HepG2 (cell line): ENCODE results near the gene TARS3. TPM values are rescaled to one million over a fixed set of nuclear protein-coding genes. Genes with fewer than 3 reads are reported as not detected.

Experiments used
- ATAC-seq: fragments of 200-7000 bp; cut with Tn5 transposase; 3 replicates; pipeline ENCODE4 v1.9.1; 2020; ENCODE audit warnings: mild to moderate bottlenecking, moderate library complexity
- BruUV-seq: library from RNA; stranded (reverse); fragments of 400-500 nt; replicated peaks from 2 replicates; lab custom pipeline; 2021; lab: Mats Ljungman, UMichigan
- CTCF ChIA-PET: fragments of 300-600 bp; formaldehyde crosslinking; extraction: SDS; loops from one replicate; lab custom pipeline; 2021; ENCODE audit warnings: low total read pairs, inconsistent platforms, low intra/inter-chr PET ratio; lab: Yijun Ruan, JAX
- POLR2A ChIA-PET: fragments of 350-600 bp; sonication (Branson Sonifier 250); formaldehyde crosslinking; loops from one replicate; lab custom pipeline; 2020; ENCODE audit warnings: antibody characterized with exemption, inconsistent platforms; lab: Yijun Ruan, JAX
- DNase-seq: peaks from one replicate; pipeline ENCODE4 v3.0.0-alpha.2; 2015; ENCODE audit warnings: low spot score
- FAIRE-seq: peaks from 3 replicates; lab custom pipeline; 2011; peaks lifted over from hg19 to GRCh38; lab: Jason Lieb, UNC
- H2AFZ ChIP-seq: one replicate; pipeline ENCODE4 v1.6.1; 2011; ENCODE audit warnings: low read length, inconsistent platforms
- H3K27ac ChIP-seq: fragments of 300-600 bp; 3 replicates; pipeline ENCODE4 v1.8.0; 2011; ENCODE audit warnings: mixed run types, mild to moderate bottlenecking, mixed read lengths, low read length, inconsistent platforms; ENCODE audit not compliant: insufficient read depth; ENCODE audit errors: extremely low read length
- H3K27me3 ChIP-seq, 2 experiments: fragments of 200-600 bp in 1 of 2; 2 replicates in 1 of 2; 3 replicates in 1 of 2; pipeline versions ENCODE4 v1.6.0 to v1.8.0; 2011; ENCODE audit warnings: low read length in 2 of 2, mild to moderate bottlenecking in 2 of 2, moderate library complexity in 2 of 2, inconsistent platforms in 1 of 2; ENCODE audit not compliant: insufficient read depth in 2 of 2, control insufficient read depth in 1 of 2
- H3K36me3 ChIP-seq, 2 experiments: fragments of 200-600 bp in 1 of 2; replicated peaks in 1 of 2; 2 replicates in 1 of 2; 3 replicates in 1 of 2; pipeline versions ENCODE4 v1.5.1 to v1.8.0; 2011; ENCODE audit warnings: low read length in 2 of 2, inconsistent platforms in 1 of 2; ENCODE audit not compliant: insufficient read depth in 2 of 2, control insufficient read depth in 1 of 2
- H3K4me1 ChIP-seq: 2 replicates; pipeline ENCODE4 v1.5.1; 2012; ENCODE audit warnings: low read length, inconsistent platforms; ENCODE audit not compliant: insufficient read depth
- H3K4me2 ChIP-seq: 2 replicates; pipeline ENCODE4 v1.6.0; 2011; ENCODE audit warnings: low read depth, low read length, inconsistent platforms
- H3K4me3 ChIP-seq, 3 experiments: fragments of 200-600 bp in 1 of 3; sonication (generic), shearing (Covaris generic) in 1 of 3; replicated peaks in 1 of 3; 2 replicates each; pipeline ENCODE4 v1.5.1; 2011 to 2016; ENCODE audit warnings: low read length in 3 of 3, inconsistent platforms in 2 of 3, low read depth in 2 of 3, mild to moderate bottlenecking in 2 of 3, control low read depth in 1 of 3, mixed read lengths in 1 of 3; ENCODE audit not compliant: insufficient read depth in 1 of 3
- H3K79me2 ChIP-seq: one replicate; pipeline ENCODE4 v1.6.1; 2011; ENCODE audit warnings: low read length, inconsistent platforms; ENCODE audit not compliant: insufficient read depth
- H3K9ac ChIP-seq: 2 replicates; pipeline ENCODE4 v1.6.0; 2011; ENCODE audit warnings: mild to moderate bottlenecking, low read depth, low read length, inconsistent platforms; ENCODE audit not compliant: insufficient read depth
- H3K9me3 ChIP-seq: 2 replicates; pipeline ENCODE4 v1.5.1; 2012; ENCODE audit warnings: mild to moderate bottlenecking, low read length
- H4K20me1 ChIP-seq: 2 replicates; pipeline ENCODE4 v1.6.0; 2011; ENCODE audit warnings: inconsistent platforms, mild to moderate bottlenecking, low read length, moderate library complexity; ENCODE audit not compliant: insufficient read depth
- ELF3 ChIP-seq: IDR thresholded peaks from 2 replicates; pipeline ENCODE4 v1.6.1; 2016; ENCODE audit warnings: missing genetic modification reagents, missing compliant biosample characterization
- GZF1 ChIP-seq: sonication (generic); formaldehyde crosslinking; IDR thresholded peaks from 2 replicates; pipeline ENCODE4 v1.5.1; 2020; ENCODE audit warnings: mild to moderate bottlenecking, missing genetic modification reagents
- HMG20B ChIP-seq: conservative IDR thresholded peaks from 2 replicates; pipeline ENCODE4 v1.6.1; 2016; ENCODE audit warnings: missing genetic modification reagents, missing compliant biosample characterization
- KAT8 ChIP-seq: IDR thresholded peaks from 2 replicates; pipeline ENCODE4 v1.6.1; 2016; ENCODE audit warnings: missing genetic modification reagents, missing compliant biosample characterization
- NCOA5 ChIP-seq: sonication (generic); formaldehyde crosslinking; IDR thresholded peaks from 2 replicates; pipeline ENCODE4 v1.4.0; 2020; ENCODE audit warnings: missing genetic modification reagents
- NPAS2 ChIP-seq: sonication (generic); formaldehyde crosslinking; IDR thresholded peaks from 2 replicates; pipeline ENCODE4 v1.8.0; 2022; ENCODE audit warnings: mild to moderate bottlenecking, missing genetic modification reagents, borderline replicate concordance
- PHF20 ChIP-seq: sonication (generic); formaldehyde crosslinking; IDR thresholded peaks from 2 replicates; pipeline ENCODE4 v1.5.0; 2020; ENCODE audit warnings: mild to moderate bottlenecking, missing genetic modification reagents
- PPARG ChIP-seq: conservative IDR thresholded peaks from 2 replicates; pipeline ENCODE4 v1.6.1; 2016; ENCODE audit warnings: missing biosample characterization, missing genetic modification reagents
- ZNF7 ChIP-seq: IDR thresholded peaks from 2 replicates; pipeline ENCODE4 v1.6.1; 2016; ENCODE audit warnings: missing biosample characterization, missing genetic modification reagents
- WGBS: methylation state at CpG from one replicate; pipeline ENCODE4 v1.1.6; 2017; ENCODE audit warnings: low lambda C conversion rate; 5-methylcytosine and 5-hydroxymethylcytosine counted together
- in situ Hi-C: cut with HindIII; loops from 2 replicates; pipeline ENCODE4 v1.10.0; 2017; ENCODE audit warnings: low pct_unique_long_range_greater_than_20kb; ENCODE audit not compliant: extremely low pct_ligation_motif_present
- intact Hi-C: fragments of 100-400 bp; cut with micrococcal nuclease; formaldehyde crosslinking; loops from one replicate; pipeline ENCODE4 v1.10.0; 2022; ENCODE audit not compliant: unreplicated experiment
- polyA plus RNA-seq, 8 experiments: library from polyadenylated mRNA; depleted of rRNA in 3 of 8; stranded (reverse) in 7 of 8; unstranded in 1 of 8; fragments of >200 nt; fragmentation: Illumina TruSeq in 4 of 8; extraction: Trizol in 4 of 8; gene quantifications; 2 replicates each; pipeline versions ENCODE4 v1.2.1 to v1.2.3, GENCODE V29; 2011 to 2016; ENCODE audit warnings: low read depth in 4 of 8, missing spikeins in 1 of 8, mixed read lengths in 1 of 8; ENCODE audit not compliant: insufficient read depth in 1 of 8
- total RNA-seq, 5 experiments: library from RNA; depleted of rRNA; stranded (reverse); fragments of >200 nt; fragmentation: Illumina TruSeq; extraction: Trizol; gene quantifications; 2 replicates each; pipeline ENCODE4 v1.2.3, GENCODE V29; 2016; ENCODE audit warnings: low read depth in 1 of 5
- TF ChIP-seq, protein P1 (sequence below): sonication (generic); formaldehyde crosslinking; IDR thresholded peaks from 2 replicates; pipeline ENCODE4 v1.5.0; 2020; ENCODE audit warnings: mild to moderate bottlenecking, missing genetic modification reagents
- TF ChIP-seq, protein P2 (sequence below): sonication (generic); formaldehyde crosslinking; conservative IDR thresholded peaks from 2 replicates; pipeline ENCODE4 v1.5.0; 2020; ENCODE audit warnings: missing genetic modification reagents
- TF ChIP-seq, protein P3 (sequence below): sonication (generic); formaldehyde crosslinking; IDR thresholded peaks from 2 replicates; pipeline ENCODE4 v1.4.0; 2020; ENCODE audit warnings: missing genetic modification reagents, mild to moderate bottlenecking, borderline replicate concordance

Gene TARS3
- total and polyA plus RNA-seq, 2 of the 13 experiments (the other 11 are each of a cell fraction or from before 2014, with no cell fraction given) = 4.1 to 11.7 TPM

GRCh38 chr15:101617390-101617965 is 106.8 kb downstream of the TARS3 start (continued):
- no peak for TF ChIP-seq NCOA5

- no peaks in the 10 kb centered on the region for H3K9me3 ChIP-seq
- FAIRE-seq = peak; percentile 76
- 5% methylated on average over 18 of the region's 25 CpGs for WGBS
- no TSS peak for BruUV-seq
- H4K20me1 ChIP-seq = no peaks in the 10 kb centered on the region
- peak overlapping the region; percentile 74 for H3K4me2 ChIP-seq
- DNase-seq = peak; percentile 60
- peaks cover 92% of the 10 kb centered on the region for H3K4me1 ChIP-seq
- no peaks in the 10 kb centered on the region for H3K27me3 ChIP-seq
- no peak overlapping the region for H2AFZ ChIP-seq
- ChIA-PET POLR2A (interaction anchor here (0.9 to 2.3 kb wide), 5 partner anchors 10 to 321 kb away, joined by 3 to 17 read pairs (median 3); partner anchors contain the start of gene SNRPA1), CTCF (no interaction called here)
- intact Hi-C loops (no loop called here), in situ Hi-C loops (no loop called here)
- peak overlapping the region; percentile 76 for H3K27ac ChIP-seq
- H3K9ac ChIP-seq = peak overlapping the region; percentile 32; the same call in 1 of the 2 replicates
- H3K36me3 ChIP-seq = no peaks in the 10 kb centered on the region; a peak in 1 of 5 replicates
- H3K4me3 ChIP-seq = peak overlapping the region; percentile 3 to 52 (median 6); a peak in 4 of 6 replicates
- ATAC-seq = peak; percentile 73
- peaks cover 17% of the 10 kb centered on the region for H3K79me2 ChIP-seq
- TF ChIP-seq PPARG (CRISPR knock-in tag) (0 out of 2 replicates have a peak, but pooled peaks have one; percentile 47), GZF1 (CRISPR knock-in tag) (no peak; the same call in 1 of the 2 replicates), ZNF7 (CRISPR knock-in tag) (no peak), HMG20B (CRISPR knock-in tag) (no peak), NPAS2 (CRISPR knock-in tag) (0 out of 2 replicates have a peak, but pooled peaks have one; percentile 23), ELF3 (CRISPR knock-in tag) (peak; percentile 42; the same call in 1 of the 2 replicates), KAT8 (peak; percentile 31; the same call in 1 of the 2 replicates), PHF20 (CRISPR knock-in tag) (no peak)
- TF ChIP-seq, protein P1, sequence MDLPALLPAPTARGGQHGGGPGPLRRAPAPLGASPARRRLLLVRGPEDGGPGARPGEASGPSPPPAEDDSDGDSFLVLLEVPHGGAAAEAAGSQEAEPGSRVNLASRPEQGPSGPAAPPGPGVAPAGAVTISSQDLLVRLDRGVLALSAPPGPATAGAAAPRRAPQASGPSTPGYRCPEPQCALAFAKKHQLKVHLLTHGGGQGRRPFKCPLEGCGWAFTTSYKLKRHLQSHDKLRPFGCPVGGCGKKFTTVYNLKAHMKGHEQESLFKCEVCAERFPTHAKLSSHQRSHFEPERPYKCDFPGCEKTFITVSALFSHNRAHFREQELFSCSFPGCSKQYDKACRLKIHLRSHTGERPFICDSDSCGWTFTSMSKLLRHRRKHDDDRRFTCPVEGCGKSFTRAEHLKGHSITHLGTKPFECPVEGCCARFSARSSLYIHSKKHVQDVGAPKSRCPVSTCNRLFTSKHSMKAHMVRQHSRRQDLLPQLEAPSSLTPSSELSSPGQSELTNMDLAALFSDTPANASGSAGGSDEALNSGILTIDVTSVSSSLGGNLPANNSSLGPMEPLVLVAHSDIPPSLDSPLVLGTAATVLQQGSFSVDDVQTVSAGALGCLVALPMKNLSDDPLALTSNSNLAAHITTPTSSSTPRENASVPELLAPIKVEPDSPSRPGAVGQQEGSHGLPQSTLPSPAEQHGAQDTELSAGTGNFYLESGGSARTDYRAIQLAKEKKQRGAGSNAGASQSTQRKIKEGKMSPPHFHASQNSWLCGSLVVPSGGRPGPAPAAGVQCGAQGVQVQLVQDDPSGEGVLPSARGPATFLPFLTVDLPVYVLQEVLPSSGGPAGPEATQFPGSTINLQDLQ (CRISPR knock-in tag) = peak; percentile 99
- TF ChIP-seq, protein P2, sequence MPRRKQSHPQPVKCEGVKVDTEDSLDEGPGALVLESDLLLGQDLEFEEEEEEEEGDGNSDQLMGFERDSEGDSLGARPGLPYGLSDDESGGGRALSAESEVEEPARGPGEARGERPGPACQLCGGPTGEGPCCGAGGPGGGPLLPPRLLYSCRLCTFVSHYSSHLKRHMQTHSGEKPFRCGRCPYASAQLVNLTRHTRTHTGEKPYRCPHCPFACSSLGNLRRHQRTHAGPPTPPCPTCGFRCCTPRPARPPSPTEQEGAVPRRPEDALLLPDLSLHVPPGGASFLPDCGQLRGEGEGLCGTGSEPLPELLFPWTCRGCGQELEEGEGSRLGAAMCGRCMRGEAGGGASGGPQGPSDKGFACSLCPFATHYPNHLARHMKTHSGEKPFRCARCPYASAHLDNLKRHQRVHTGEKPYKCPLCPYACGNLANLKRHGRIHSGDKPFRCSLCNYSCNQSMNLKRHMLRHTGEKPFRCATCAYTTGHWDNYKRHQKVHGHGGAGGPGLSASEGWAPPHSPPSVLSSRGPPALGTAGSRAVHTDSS (CRISPR knock-in tag) = no peak
- TF ChIP-seq, protein P3, sequence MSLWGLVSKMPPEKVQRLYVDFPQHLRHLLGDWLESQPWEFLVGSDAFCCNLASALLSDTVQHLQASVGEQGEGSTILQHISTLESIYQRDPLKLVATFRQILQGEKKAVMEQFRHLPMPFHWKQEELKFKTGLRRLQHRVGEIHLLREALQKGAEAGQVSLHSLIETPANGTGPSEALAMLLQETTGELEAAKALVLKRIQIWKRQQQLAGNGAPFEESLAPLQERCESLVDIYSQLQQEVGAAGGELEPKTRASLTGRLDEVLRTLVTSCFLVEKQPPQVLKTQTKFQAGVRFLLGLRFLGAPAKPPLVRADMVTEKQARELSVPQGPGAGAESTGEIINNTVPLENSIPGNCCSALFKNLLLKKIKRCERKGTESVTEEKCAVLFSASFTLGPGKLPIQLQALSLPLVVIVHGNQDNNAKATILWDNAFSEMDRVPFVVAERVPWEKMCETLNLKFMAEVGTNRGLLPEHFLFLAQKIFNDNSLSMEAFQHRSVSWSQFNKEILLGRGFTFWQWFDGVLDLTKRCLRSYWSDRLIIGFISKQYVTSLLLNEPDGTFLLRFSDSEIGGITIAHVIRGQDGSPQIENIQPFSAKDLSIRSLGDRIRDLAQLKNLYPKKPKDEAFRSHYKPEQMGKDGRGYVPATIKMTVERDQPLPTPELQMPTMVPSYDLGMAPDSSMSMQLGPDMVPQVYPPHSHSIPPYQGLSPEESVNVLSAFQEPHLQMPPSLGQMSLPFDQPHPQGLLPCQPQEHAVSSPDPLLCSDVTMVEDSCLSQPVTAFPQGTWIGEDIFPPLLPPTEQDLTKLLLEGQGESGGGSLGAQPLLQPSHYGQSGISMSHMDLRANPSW (CRISPR knock-in tag) = no peak
These were observed 108.1 kb downstream of the TARS3 start for GRCh38 chr15:101615986-101616848.
